ENCODE data around the gene KIDINS220.

Gene KIDINS220

DNA sequence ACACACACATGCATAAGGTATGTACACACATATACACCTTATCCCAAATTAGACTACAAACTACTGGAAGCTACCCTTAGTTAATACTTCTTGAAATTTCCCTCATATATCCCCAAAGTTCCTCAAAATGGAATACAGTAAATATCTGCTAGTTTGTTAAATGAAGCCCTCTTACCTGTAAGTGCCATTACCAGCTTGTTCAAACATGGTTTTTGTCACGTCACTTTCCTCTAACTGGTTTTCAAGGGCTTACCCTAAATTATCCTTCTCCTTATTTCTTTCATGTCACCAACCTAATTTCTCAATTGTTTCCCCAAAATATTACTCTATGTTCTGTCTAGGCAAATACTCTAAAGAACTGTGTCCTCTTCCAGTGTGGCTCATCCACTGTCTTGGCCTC, 24.4 kb upstream of the KIDINS220 start:
- ATAC-seq (replicated peaks), result no peak
- no peaks in the 10 kb centered on the region for H3K27me3 Mint-ChIP-seq
- no peak overlapping the region for H3K4me3 Mint-ChIP-seq
- H3K27ac Mint-ChIP-seq, result no peak overlapping the region
- no peaks in the 10 kb centered on the region for H3K36me3 Mint-ChIP-seq
- no peaks in the 10 kb centered on the region for H3K9me3 Mint-ChIP-seq
- H3K4me1 Mint-ChIP-seq, result no peaks in the 10 kb centered on the region
- DNase-seq, result no peak

DNA sequence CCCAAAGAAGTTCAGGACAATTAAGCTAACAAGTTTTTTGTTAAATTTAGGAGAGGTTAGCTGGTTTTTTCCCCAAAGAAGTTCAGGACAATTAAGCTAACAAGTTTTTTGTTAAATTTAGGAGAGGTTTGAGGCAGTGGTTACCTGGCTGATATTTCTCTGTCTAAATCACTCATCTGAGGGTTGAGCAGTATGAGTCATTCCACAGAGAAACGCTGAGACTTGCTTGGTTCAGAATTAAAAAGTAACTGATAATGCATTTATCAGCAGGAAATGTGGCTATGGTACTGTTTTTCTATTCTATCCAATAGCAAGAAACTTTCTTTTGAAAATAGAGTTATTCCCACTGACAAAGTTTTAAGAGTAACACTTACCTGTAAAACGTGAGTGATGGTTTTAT, 22.8 kb upstream of the KIDINS220 start:
- Mint-ChIP-seq H3K4me3 (no peak overlapping the region), H3K27me3 (no peaks in the 10 kb centered on the region), H3K4me1 (no peaks in the 10 kb centered on the region), H3K36me3 (no peaks in the 10 kb centered on the region), H3K9me3 (no peaks in the 10 kb centered on the region), H3K27ac (no peak overlapping the region)
- no peak for ATAC-seq (replicated peaks)
- DNase-seq, result no peak

DNA sequence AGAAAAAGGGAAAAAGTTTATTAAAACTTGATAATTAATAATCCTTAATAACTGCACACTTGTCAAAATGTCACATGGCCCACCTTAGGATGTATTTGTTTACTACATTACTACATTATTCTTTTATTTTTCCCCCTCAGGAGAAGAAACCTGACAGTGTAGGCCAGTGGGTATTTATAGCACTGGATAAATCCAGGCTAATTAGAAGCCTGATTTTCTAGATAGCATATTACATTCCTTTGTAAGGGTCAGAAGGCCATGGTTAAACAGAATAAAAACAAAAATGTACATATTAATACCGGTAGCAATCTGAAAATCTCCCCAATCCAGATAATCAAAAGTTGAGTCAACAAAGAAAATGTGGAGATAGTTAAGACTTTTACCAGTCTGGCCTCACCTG, 21.5 kb upstream of the KIDINS220 start:
- Mint-ChIP-seq H3K36me3 (no peaks in the 10 kb centered on the region), H3K4me1 (no peaks in the 10 kb centered on the region), H3K27me3 (no peaks in the 10 kb centered on the region), H3K4me3 (no peak overlapping the region), H3K9me3 (no peaks in the 10 kb centered on the region), H3K27ac (no peak overlapping the region)
- DNase-seq (no peak), ATAC-seq (replicated peaks) (no peak)

DNA sequence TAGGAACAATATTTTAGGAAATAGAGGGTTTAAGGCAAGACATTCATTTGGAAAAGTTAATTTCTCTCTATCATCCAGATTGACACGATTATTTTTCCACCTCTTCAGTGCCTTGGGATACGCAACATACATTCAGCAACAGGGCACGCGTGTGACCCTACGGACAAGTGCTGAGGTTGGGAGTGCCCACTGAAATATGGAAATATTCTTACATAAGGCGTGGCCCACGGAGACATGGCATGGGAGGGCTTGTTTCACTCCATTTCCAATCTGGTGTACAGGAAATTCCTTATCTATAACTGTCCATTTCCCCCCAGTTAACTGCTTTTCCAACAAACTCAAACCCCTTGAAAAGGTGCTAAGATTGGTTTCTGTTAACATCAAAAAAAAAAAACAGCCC, 20.9 kb upstream of the KIDINS220 start:
- Mint-ChIP-seq H3K4me3 (no peak overlapping the region), H3K27me3 (no peaks in the 10 kb centered on the region), H3K4me1 (no peaks in the 10 kb centered on the region), H3K36me3 (no peaks in the 10 kb centered on the region), H3K27ac (no peak overlapping the region), H3K9me3 (no peaks in the 10 kb centered on the region)
- DNase-seq (no peak), ATAC-seq (replicated peaks) (no peak)

DNA sequence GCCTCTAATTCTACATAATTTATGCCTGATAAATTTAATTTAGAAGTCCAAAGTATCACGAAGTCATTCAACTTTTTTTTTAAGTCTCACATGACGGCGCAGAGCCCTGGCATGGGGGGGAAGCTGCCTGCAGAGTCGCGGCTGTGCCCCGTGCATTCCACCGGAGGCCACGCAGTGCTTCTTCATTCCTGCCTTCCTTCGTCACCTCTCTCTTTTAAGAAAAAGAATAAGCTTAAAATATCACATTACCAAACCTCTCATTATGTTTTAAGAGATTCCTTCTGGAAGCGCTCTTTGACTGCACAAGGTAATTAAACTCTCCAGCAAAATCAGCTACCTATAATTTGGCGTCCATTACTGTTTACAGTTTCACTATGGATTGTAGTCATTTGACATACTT, 20.3 kb upstream of the KIDINS220 start:
- Mint-ChIP-seq H3K4me3 (no peak overlapping the region), H3K4me1 (no peaks in the 10 kb centered on the region), H3K27me3 (no peaks in the 10 kb centered on the region), H3K36me3 (no peaks in the 10 kb centered on the region), H3K9me3 (no peaks in the 10 kb centered on the region), H3K27ac (no peak overlapping the region)
- DNase-seq (no peak), ATAC-seq (replicated peaks) (no peak)

DNA sequence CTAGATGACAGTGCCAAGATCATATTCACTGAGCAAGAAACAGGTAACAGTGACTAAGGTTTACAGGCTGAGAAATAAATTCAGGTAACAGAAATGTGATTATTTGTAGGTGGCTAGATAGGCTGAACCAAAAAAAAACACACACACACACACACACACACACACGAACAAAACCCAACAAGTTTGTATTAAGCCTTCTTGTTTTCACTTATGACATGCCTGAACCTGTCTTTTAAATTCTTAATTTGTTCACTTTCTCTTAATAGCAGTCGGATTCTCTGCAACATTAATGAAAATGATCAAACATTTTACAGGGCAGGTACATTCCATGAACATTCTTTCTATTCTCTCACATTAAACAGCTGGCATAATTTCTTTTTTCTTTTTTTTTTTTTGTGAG, 18.8 kb upstream of the KIDINS220 start:
- no peak for DNase-seq
- Mint-ChIP-seq H3K27ac (no peak overlapping the region), H3K4me3 (no peak overlapping the region), H3K9me3 (no peaks in the 10 kb centered on the region), H3K27me3 (no peaks in the 10 kb centered on the region), H3K36me3 (no peaks in the 10 kb centered on the region), H3K4me1 (no peaks in the 10 kb centered on the region)
- no peak for ATAC-seq (replicated peaks)

DNA sequence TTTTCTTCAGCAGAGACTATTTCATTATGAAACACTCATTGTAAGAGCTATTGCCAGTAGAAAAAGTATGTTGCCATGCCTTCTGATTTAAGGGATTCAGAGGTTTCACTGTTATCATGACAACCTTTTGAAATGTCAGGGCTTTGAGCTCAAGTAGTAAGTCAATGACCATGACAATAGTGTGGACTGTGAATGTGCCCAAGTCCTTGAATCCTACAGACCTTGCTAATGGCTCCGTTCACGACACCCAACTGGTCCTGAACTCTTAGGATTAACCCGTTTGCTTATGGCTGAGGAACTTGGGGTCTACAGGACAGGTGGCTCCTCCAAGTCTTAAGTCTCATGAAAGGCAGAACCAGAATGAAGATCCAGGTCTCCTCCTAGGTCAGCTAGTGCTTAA, 17.6 kb upstream of the KIDINS220 start:
- H3K9me3 Mint-ChIP-seq, result no peaks in the 10 kb centered on the region
- DNase-seq (no peak), ATAC-seq (replicated peaks) (no peak)
- no peaks in the 10 kb centered on the region for H3K4me1 Mint-ChIP-seq
- no peak overlapping the region for H3K27ac Mint-ChIP-seq
- H3K27me3 Mint-ChIP-seq, result no peaks in the 10 kb centered on the region
- H3K36me3 Mint-ChIP-seq, result no peaks in the 10 kb centered on the region
- H3K4me3 Mint-ChIP-seq, result no peak overlapping the region

DNA sequence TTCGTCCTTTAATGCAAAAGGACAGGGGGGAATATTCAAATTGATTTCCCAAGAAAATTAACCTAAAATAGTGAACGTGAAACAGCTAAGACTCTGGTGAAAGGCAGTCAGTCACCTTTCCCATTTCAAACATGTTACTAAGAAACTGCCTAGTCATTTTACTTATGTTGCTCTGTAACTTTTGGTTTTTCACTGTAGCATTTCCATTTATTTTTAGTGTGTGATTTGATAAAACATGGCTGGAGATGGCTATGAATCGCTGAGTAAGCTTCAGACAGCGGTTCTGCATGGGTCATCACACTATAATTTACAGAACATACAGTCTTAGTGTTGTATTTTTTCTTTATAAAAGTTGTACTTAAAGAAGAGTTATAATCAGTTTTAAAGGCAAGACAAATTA, 16.0 kb upstream of the KIDINS220 start:
- no peak overlapping the region for H3K4me3 Mint-ChIP-seq
- no peak overlapping the region for H3K27ac Mint-ChIP-seq
- DNase-seq (no peak), ATAC-seq (replicated peaks) (no peak)
- H3K36me3 Mint-ChIP-seq, result no peaks in the 10 kb centered on the region
- H3K4me1 Mint-ChIP-seq, result no peaks in the 10 kb centered on the region
- H3K27me3 Mint-ChIP-seq, result no peaks in the 10 kb centered on the region
- no peaks in the 10 kb centered on the region for H3K9me3 Mint-ChIP-seq

DNA sequence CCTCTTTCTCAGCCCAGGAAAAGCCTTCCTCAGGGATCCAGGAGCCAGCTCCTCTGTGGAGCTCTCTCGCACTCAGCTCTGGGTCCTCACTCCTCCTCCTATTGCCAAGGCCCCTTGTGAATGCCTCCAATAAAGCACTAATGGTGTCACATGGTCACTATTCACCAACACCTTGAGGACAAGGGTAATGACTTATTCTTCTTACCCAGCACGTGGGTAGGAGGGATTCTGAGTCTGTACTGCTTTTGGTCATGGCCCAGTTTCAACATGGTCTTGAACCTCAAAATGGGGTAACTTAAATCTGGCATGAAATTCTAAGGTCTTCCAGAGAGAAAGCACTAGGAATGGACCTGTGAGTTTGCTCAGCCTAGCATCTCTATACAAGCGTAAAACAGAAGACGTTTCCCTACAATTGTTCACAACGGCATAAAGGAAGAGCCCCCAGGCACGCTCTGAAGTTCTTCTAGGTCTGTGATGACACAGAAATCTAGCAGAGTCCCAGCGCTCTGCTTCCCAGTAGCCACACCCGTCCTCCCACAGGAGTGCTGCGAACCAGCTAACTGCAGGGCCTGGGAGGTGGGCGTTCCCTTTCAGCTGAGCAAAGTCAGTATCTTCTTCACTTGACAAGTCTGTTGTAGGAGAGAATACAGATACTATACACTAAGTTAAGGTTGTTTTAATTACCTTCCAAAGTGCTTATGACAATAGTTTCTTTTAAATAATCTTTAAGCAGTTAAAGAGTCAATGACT, 14.6 kb upstream of the KIDINS220 start:
- Mint-ChIP-seq H3K4me3 (no peak overlapping the region), H3K9me3 (no peaks in the 10 kb centered on the region), H3K27ac (no peak overlapping the region), H3K36me3 (no peaks in the 10 kb centered on the region), H3K4me1 (no peaks in the 10 kb centered on the region), H3K27me3 (peaks cover under 1 to 1% of the 10 kb centered on the region in 2 donors)
- DNase-seq (no peak), ATAC-seq (replicated peaks) (no peak)

DNA sequence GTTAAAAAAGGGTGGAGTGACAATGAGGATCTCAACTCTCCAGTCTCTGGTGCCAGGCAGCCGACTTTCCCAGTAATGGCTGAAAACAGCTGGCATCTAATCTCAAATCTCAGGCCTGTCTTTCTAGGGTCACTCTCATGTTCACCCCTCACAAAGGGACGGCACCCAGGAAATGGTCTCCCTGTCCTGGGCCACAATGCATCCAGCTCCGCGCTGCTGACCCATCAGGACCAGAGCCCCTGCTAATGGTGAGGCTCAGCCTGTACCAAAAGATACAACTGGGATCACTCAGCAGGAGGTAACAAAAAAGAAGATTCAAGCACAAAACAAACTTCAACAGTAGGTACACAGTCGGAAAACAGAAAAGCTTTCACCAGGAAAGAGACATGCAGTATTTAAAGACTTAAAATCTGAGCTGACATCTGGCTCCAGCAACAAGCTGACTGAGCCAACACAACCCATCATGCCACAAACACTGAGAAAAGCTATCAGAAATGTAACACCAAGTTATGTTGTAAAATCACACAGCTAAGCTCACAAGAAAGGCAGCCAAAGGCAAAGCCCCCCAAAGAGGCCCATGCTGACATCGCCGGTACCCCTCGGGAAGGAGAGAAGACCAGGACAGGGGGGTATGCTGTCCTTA, 13.6 kb upstream of the KIDINS220 start:
- H3K27me3 Mint-ChIP-seq, result peaks cover 10% of the 10 kb centered on the region in 2 donors

DNA sequence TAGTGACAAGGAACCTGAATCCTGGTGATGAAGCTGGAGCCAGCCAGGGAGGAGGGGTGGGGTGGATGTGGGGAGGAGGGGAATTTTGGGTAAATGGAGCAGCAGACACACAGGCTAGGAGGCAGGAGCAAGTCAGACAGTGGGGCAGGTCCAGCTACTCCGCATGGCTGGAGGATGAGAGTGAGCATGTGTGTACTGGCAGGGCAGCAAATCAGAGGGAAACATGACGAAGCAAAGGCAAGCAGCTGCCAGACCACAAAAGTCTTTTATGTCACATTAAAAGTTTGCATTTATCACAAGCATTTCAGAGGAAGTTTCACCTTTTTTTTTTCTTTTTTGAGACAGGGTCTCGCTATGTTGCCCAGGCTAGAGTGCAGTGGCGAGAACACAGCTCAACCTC, 11.9 kb upstream of the KIDINS220 start:
- ATAC-seq (replicated peaks) (no peak), DNase-seq (no peak)
- no peaks in the 10 kb centered on the region for H3K36me3 Mint-ChIP-seq
- no peaks in the 10 kb centered on the region for H3K4me1 Mint-ChIP-seq
- no peak overlapping the region for H3K27ac Mint-ChIP-seq
- no peak overlapping the region for H3K4me3 Mint-ChIP-seq
- no peaks in the 10 kb centered on the region for H3K9me3 Mint-ChIP-seq
- peaks cover 10 to 20% of the 10 kb centered on the region in 2 donors for H3K27me3 Mint-ChIP-seq

More for the DNA sequence above, 13.6 kb upstream of the KIDINS220 start:
- no peak overlapping the region for H3K27ac Mint-ChIP-seq
- H3K36me3 Mint-ChIP-seq, result no peaks in the 10 kb centered on the region
- no peaks in the 10 kb centered on the region for H3K4me1 Mint-ChIP-seq
- DNase-seq, result no peak
- no peaks in the 10 kb centered on the region for H3K9me3 Mint-ChIP-seq
- no peak overlapping the region for H3K4me3 Mint-ChIP-seq
- no peak for ATAC-seq (replicated peaks)

DNA sequence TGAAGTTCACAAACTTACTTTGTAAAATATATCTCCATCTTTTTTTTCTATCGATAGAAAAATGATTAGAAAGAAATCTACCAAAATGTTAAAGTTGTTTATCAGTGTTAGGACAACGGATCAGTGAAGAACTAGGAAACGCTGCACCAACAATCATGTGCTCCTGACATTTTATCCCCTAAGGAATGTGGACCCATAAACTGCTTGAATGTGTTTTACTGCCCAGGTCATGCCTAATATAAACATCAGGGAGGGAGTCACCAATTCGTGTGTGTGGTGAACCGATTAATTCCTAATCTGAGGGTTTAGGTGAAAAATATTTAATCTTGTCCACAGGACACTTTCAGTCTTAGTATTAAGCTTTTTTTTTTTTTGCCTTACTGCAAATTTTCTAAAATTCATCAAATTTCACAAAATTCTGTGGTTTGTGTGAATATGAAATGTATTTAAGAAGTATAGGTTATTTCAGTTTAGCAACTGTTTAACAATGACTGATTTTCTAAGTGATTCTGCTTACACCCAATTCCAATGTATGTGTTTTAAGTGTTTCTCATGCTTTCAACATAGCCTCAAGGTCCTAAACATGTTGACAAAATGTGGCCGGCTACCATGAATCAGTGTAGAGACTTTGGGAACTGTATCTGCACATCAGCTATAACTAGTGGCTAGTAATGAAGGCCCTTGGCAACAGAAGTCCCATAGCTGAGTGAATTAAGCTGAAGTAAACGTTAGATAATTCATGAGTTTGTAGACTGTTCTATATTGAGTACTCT, 11.1 kb upstream of the KIDINS220 start:
- ATAC-seq (replicated peaks), result no peak
- no peaks in the 10 kb centered on the region for H3K4me1 Mint-ChIP-seq

DNA sequence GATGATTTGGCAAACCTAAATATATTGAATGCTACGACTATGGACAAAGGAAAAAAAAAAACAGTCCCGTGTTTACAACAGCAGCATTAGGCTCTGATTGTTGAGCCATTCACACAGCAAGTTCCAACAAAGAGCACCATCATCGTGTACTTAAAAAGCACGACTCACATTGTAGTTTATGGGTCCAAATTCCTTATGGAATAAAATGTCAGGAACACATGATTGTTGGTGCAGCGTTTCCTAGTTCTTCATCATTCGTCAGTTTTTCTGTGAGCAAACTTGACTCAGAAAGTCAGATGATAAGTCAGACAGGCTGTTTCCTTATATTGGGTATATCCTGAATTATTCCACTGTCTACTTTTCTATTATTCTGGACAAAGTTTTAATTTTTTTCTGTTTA, 10.0 kb upstream of the KIDINS220 start:
- Mint-ChIP-seq H3K9me3 (no peaks in the 10 kb centered on the region), H3K27ac (no peak overlapping the region), H3K4me1 (no peaks in the 10 kb centered on the region), H3K27me3 (peaks cover 13 to 20% of the 10 kb centered on the region in 2 donors), H3K36me3 (no peaks in the 10 kb centered on the region), H3K4me3 (no peak overlapping the region)
- ATAC-seq (replicated peaks) (no peak), DNase-seq (no peak)

More for the DNA sequence above, 11.1 kb upstream of the KIDINS220 start:
- no peak for DNase-seq
- Mint-ChIP-seq H3K27ac (no peak overlapping the region), H3K36me3 (no peaks in the 10 kb centered on the region), H3K9me3 (no peaks in the 10 kb centered on the region), H3K4me3 (no peak overlapping the region), H3K27me3 (peaks cover 10 to 20% of the 10 kb centered on the region in 2 donors)

DNA sequence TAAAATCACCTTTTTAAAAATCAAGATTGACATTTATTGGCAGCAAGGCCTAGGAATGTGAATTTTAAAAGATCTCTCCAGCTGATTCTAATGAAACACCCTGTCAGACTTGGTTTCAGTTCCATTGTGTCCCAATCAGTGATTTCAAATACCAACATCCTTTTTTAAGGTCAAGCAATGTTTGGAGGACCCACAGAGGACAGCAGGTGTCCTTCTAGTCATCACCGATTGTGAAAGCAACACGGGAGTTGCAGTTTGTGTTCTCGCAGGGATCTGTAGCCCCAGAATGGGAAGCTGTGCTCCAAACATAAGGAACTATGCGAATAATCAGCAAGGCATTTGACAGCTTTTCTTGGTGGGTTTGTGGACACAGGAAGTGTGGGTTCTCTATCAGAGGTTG, 4.5 kb upstream of the KIDINS220 start:
- peaks cover 2 to 4% of the 10 kb centered on the region in 2 donors for H3K36me3 Mint-ChIP-seq
- no peak for ATAC-seq (replicated peaks)
- no peak for DNase-seq
- no peaks in the 10 kb centered on the region for H3K9me3 Mint-ChIP-seq
- H3K27ac Mint-ChIP-seq, result no peak overlapping the region
- peaks cover 21 to 24% of the 10 kb centered on the region in 2 donors for H3K27me3 Mint-ChIP-seq
- H3K4me3 Mint-ChIP-seq, result no peak overlapping the region
- peaks cover 2 to 5% of the 10 kb centered on the region in 2 donors for H3K4me1 Mint-ChIP-seq

All from stimulated activated naive B cell treated with anti-CD40 and anti-IgM and Interleukin-4, amounts not matched to agents 10 μg/mL and 1 μg/mL and 100 μg/mL, for 72 hours (primary cell).